Upper lobe of left lung (tissue), 6 donors: Measurements from ENCODE around the gene AATF. TPM values are rescaled to one million over a fixed set of nuclear protein-coding genes. Genes with fewer than 3 reads are reported as not detected.

Experiments used
- ATAC-seq, 2 donors: fragments of 200-7000 bp; cut with Tn5 transposase; one replicate each; pipeline ENCODE4 v1.9.1; 2022; ENCODE audit warnings: mild to moderate bottlenecking in 2 of 2, moderate library complexity in 2 of 2; ENCODE audit not compliant: low FRiP score in 2 of 2
- DNase-seq, 2 donors: peaks; one replicate each; pipeline ENCODE4 v3.0.0-alpha.2; 2019 to 2020
- H3K27ac ChIP-seq, 4 donors: fragments of 200-600 bp; sonication (generic); one replicate each; pipeline ENCODE4 v1.5.1; 2016 to 2019
- H3K27me3 ChIP-seq, 4 donors: fragments of 200-600 bp; sonication (generic); one replicate each; pipeline ENCODE4 v1.5.1; 2017 to 2019
- H3K36me3 ChIP-seq, 4 donors: fragments of 200-600 bp; sonication (generic); one replicate each; pipeline ENCODE4 v1.5.1; 2016 to 2019
- H3K4me1 ChIP-seq, 4 donors: fragments of 200-600 bp; sonication (generic); one replicate each; pipeline ENCODE4 v1.5.1; 2018 to 2019
- H3K4me3 ChIP-seq, 4 donors: fragments of 200-600 bp; sonication (generic); one replicate each; pipeline ENCODE4 v1.5.1; 2017 to 2019; ENCODE audit warnings: mild to moderate bottlenecking in 2 of 4, moderate library complexity in 1 of 4
- H3K9me3 ChIP-seq, 4 donors: fragments of 200-600 bp; sonication (generic); one replicate each; pipeline ENCODE4 v1.5.1; 2018 to 2019
- CTCF ChIP-seq, 6 experiments: fragments of 450-650 bp in 4 of 6; fragments of 200-600 bp in 2 of 6; sonication (generic) in 2 of 6; IDR thresholded peaks; one replicate each; pipeline ENCODE4 v1.5.1; 2016 to 2019; ENCODE audit warnings: antibody characterized with exemption in 6 of 6
- EP300 ChIP-seq, 4 donors: sonication (generic); formaldehyde crosslinking; IDR thresholded peaks; one replicate each; pipeline ENCODE4 v1.5.1; 2017; ENCODE audit warnings: antibody characterized with exemption in 4 of 4, control low read depth in 2 of 4
- POLR2A ChIP-seq, 4 donors: fragments of 450-650 bp; IDR thresholded peaks; one replicate each; pipeline ENCODE4 v1.5.1; 2016 to 2017; ENCODE audit warnings: antibody characterized with exemption in 4 of 4, mild to moderate bottlenecking in 2 of 4
- POLR2AphosphoS5 ChIP-seq, 2 donors: sonication (generic); formaldehyde crosslinking; IDR thresholded peaks; one replicate each; pipeline ENCODE4 v1.5.1; 2017; ENCODE audit warnings: antibody characterized with exemption in 2 of 2
- WGBS, 2 donors: methylation state at CpG; one replicate each; pipeline ENCODE4 v1.1.5; 2017 to 2018; 5-methylcytosine and 5-hydroxymethylcytosine counted together
- small RNA-seq, 4 donors: library from RNA; depleted of rRNA; stranded (forward); fragments of <200 nt; gene quantifications; one replicate each; pipeline ENCODE3, GENCODE V24; 2016
- total RNA-seq, 6 donors: library from RNA; depleted of rRNA in 4 of 6; stranded (reverse); fragments of >200 nt in 4 of 6; gene quantifications; one replicate each; pipeline versions ENCODE4 v1.1.0 to v1.2.1, GENCODE V29; 2016 to 2021
- donor health status: DM: no; HTN: no; CAD: no; lungs with moderate emphysema.
- donor health status: DM: no; HTN: yes; CAD: no; lungs with severe emphysema.

The AATF gene
- total RNA-seq, 6 donors from 2014 or later = 30.7 to 45.4 (median 37.3) TPM

DNA sequence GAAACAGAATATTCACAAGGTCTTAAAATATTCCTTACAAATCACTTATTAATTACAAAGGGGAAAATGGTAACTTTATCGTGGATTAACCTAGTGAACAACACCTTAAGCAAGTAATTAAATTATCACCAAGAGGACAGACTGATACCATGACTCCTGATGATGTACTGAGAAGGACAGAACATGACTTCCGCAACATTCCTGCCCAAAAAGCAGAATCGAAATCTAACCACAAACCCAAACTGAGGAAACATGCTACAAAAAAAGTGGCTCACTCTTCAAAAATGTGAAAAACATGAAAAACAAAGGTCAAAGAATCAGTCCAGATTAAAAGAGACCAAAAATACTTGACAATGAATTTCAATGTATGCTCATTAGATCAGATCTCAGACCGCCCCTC lies 151.5 kb downstream of the AATF start:
- Histone ChIP-seq H3K36me3 (peaks cover 15 to 40% (median 37%) of the 10 kb centered on the region in 4 donors), H3K4me1 (no peaks in the 10 kb centered on the region), H3K27me3 (no peaks in the 10 kb centered on the region), H3K9me3 (no peaks in the 10 kb centered on the region), H3K4me3 (no peak overlapping the region), H3K27ac (no peak overlapping the region)
- no peak for DNase-seq
- no peak for ATAC-seq
- TF ChIP-seq POLR2A (IDR thresholded peaks at IDR 0.05) = no peak
- no peak for TF ChIP-seq EP300 (IDR thresholded peaks at IDR 0.05)
- no peak for TF ChIP-seq POLR2AphosphoS5 (IDR thresholded peaks at IDR 0.05)
- TF ChIP-seq CTCF (IDR thresholded peaks at IDR 0.05) = no peak
- WGBS, 2 donors = 75 to 85% methylated on average over 4 of the region's 4 CpGs

DNA sequence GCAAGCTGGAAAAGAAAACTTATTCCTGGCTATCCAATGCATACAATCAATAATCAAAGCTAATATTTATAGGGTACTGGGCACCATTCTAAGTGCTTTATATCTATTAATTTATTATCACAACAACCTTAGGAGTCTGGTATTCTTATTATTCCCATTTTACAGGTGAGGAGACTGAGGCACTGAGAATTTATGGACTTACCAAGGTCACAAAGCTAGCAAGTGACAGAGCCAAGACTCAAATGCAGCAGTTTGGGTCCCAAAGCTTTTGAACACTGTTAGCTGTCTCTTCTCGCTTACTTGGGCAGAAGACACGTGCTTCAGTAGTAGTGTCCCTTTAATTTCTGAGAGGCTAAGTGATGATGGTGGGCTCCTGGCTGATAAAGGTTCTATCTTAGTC lies 152.6 kb downstream of the AATF start:
- peaks cover 8 to 35% (median 26%) of the 10 kb centered on the region in 4 donors for H3K36me3 ChIP-seq
- TF ChIP-seq POLR2AphosphoS5 (IDR thresholded peaks at IDR 0.05) = no peak
- no peak for TF ChIP-seq POLR2A (IDR thresholded peaks at IDR 0.05)
- TF ChIP-seq EP300 (IDR thresholded peaks at IDR 0.05) = no peak
- TF ChIP-seq CTCF (IDR thresholded peaks at IDR 0.05) = no peak
- H3K4me3 ChIP-seq = no peak overlapping the region
- 94 to 100% methylated on average over 2 of the region's 2 CpGs for WGBS, 2 donors
- no peaks in the 10 kb centered on the region for H3K9me3 ChIP-seq
- H3K27me3 ChIP-seq = no peaks in the 10 kb centered on the region
- H3K27ac ChIP-seq = no peak overlapping the region
- no peaks in the 10 kb centered on the region for H3K4me1 ChIP-seq
- no peak for DNase-seq
- ATAC-seq = no peak

GRCh38 chr17:37103231-37103630 lies 154.5 kb downstream of the AATF start:
- H3K36me3 ChIP-seq = peaks cover 0 to 16% (median 12%) of the 10 kb centered on the region in 4 donors
- H3K27ac ChIP-seq = no peak overlapping the region

GRCh38 chr17:37106049-37106448 lies 157.3 kb downstream of the AATF start:
- H3K27me3 ChIP-seq = no peaks in the 10 kb centered on the region
- H3K27ac ChIP-seq = no peak overlapping the region
- 86 to 100% methylated on average over 1 of the region's 1 CpG for WGBS, 2 donors
- no peak overlapping the region for H3K4me3 ChIP-seq
- peaks cover 4 to 39% (median 19%) of the 10 kb centered on the region in 4 donors for H3K36me3 ChIP-seq
- TF ChIP-seq POLR2A (IDR thresholded peaks at IDR 0.05) = no peak
- no peak for TF ChIP-seq CTCF (IDR thresholded peaks at IDR 0.05)
- no peak for TF ChIP-seq EP300 (IDR thresholded peaks at IDR 0.05)
- no peak for TF ChIP-seq POLR2AphosphoS5 (IDR thresholded peaks at IDR 0.05)
- H3K4me1 ChIP-seq = peaks cover 0 to 6% (median 0%) of the 10 kb centered on the region in 4 donors
- no peaks in the 10 kb centered on the region for H3K9me3 ChIP-seq
- DNase-seq (no peak), ATAC-seq (no peak)

More at GRCh38 chr17:37103231-37103630, 154.5 kb downstream of the AATF start:
- no peak overlapping the region for H3K4me3 ChIP-seq
- no peaks in the 10 kb centered on the region for H3K9me3 ChIP-seq
- no peaks in the 10 kb centered on the region for H3K27me3 ChIP-seq
- DNase-seq (no peak), ATAC-seq (no peak)
- WGBS, 2 donors = 96 to 97% methylated on average over 4 of the region's 4 CpGs
- H3K4me1 ChIP-seq = peaks cover 0 to 6% (median 0%) of the 10 kb centered on the region in 4 donors
- no peak for TF ChIP-seq EP300 (IDR thresholded peaks at IDR 0.05)
- TF ChIP-seq POLR2AphosphoS5 (IDR thresholded peaks at IDR 0.05) = no peak
- TF ChIP-seq POLR2A (IDR thresholded peaks at IDR 0.05) = no peak
- no peak for TF ChIP-seq CTCF (IDR thresholded peaks at IDR 0.05)

Small RNA genes within 50 kb of the gene (small RNA-seq; reads per million reads assigned to genes)
- gene AC243773.2 (0 reads per million in 4 donors), gene MIR2909 (0 reads per million in 4 donors)

Other genes with a start within 250 kb of the AATF start
- not detected for gene LHX1, start 11.5 kb upstream of the AATF start, total RNA-seq